IMR-90 (cell line): ENCODE data around the gene C9orf50. TPM values are rescaled to one million over a fixed set of nuclear protein-coding genes. Genes with fewer than 3 reads are reported as not detected.

ENCODE experiments used
- ATAC-seq: fragments of 200-7000 bp; cut with Tn5 transposase; 2 replicates; pipeline ENCODE4 v1.9.1; 2020; ENCODE audit warnings: low read depth, mild to moderate bottlenecking, moderate library complexity
- BruUV-seq: library from RNA; stranded (reverse); fragments of 400-500 nt; replicated peaks from 2 replicates; lab custom pipeline; 2021; lab: Mats Ljungman, UMichigan
- CTCF ChIA-PET: fragments of 300-600 bp; formaldehyde crosslinking; extraction: SDS; loops from one replicate; lab custom pipeline; 2021; ENCODE audit warnings: antibody characterized with exemption; lab: Yijun Ruan, JAX
- POLR2A ChIA-PET: fragments of 300-600 bp; sonication (Branson Sonifier 250); formaldehyde crosslinking; loops from one replicate; lab custom pipeline; 2022; ENCODE audit warnings: antibody characterized with exemption; ENCODE audit not compliant: unreplicated experiment; lab: Charles Lee
- DNase-seq: peaks from one replicate; pipeline ENCODE4 v3.0.0; 2013
- H2AFZ ChIP-seq: replicated peaks from 2 replicates; pipeline ENCODE3; 2013; ENCODE audit warnings: low read length, mild to moderate bottlenecking; ENCODE audit not compliant: poor library complexity
- H2AK5ac ChIP-seq: 2 replicates; pipeline ENCODE4 v1.6.1; 2013; ENCODE audit warnings: low read depth, low read length, inconsistent platforms
- H2AK9ac ChIP-seq: replicated peaks from 2 replicates; pipeline ENCODE3; 2013; ENCODE audit warnings: mild to moderate bottlenecking, low read depth, low read length, moderate library complexity; ENCODE audit not compliant: poor library complexity
- H2BK120ac ChIP-seq: 2 replicates; pipeline ENCODE4 v1.6.1; 2013; ENCODE audit warnings: low read depth, low read length, inconsistent platforms
- H2BK15ac ChIP-seq: 3 replicates; pipeline ENCODE4 v1.6.1; 2013; ENCODE audit warnings: low read depth, low read length, inconsistent platforms
- H2BK20ac ChIP-seq: 2 replicates; pipeline ENCODE4 v1.6.1; 2013; ENCODE audit warnings: low read depth, mild to moderate bottlenecking, inconsistent platforms, low read length, moderate library complexity
- H2BK5ac ChIP-seq: 2 replicates; pipeline ENCODE4 v1.6.1; 2013; ENCODE audit warnings: mild to moderate bottlenecking, low read depth, low read length, inconsistent platforms; ENCODE audit not compliant: poor library complexity, severe bottlenecking
- H3K14ac ChIP-seq: replicated peaks from 2 replicates; pipeline ENCODE4 v1.6.1; 2013; ENCODE audit warnings: low read depth, low read length, inconsistent platforms
- H3K18ac ChIP-seq: 2 replicates; pipeline ENCODE4 v1.6.1; 2013; ENCODE audit warnings: low read depth, low read length, control low read depth
- H3K23ac ChIP-seq: 2 replicates; pipeline ENCODE4 v1.6.1; 2013; ENCODE audit warnings: low read depth, low read length, inconsistent platforms
- H3K27ac ChIP-seq: 2 replicates; pipeline ENCODE4 v1.5.1; 2013; ENCODE audit warnings: mild to moderate bottlenecking, control low read depth, low read length; ENCODE audit not compliant: insufficient read depth
- H3K27me3 ChIP-seq: 2 replicates; pipeline ENCODE4 v1.6.1; 2013; ENCODE audit warnings: low read length; ENCODE audit not compliant: control insufficient read depth, insufficient read depth
- H3K36me3 ChIP-seq: 2 replicates; pipeline ENCODE4 v1.6.1; 2013; ENCODE audit warnings: low read length, mixed read lengths; ENCODE audit not compliant: control insufficient read depth, insufficient read depth
- H3K4ac ChIP-seq: 2 replicates; pipeline ENCODE4 v1.6.1; 2013; ENCODE audit warnings: low read depth, low read length, inconsistent platforms
- H3K4me1 ChIP-seq: 2 replicates; pipeline ENCODE4 v1.6.1; 2013; ENCODE audit warnings: low read length, mixed read lengths; ENCODE audit not compliant: control insufficient read depth, insufficient read depth
- H3K4me2 ChIP-seq: 2 replicates; pipeline ENCODE4 v1.6.1; 2013; ENCODE audit warnings: low read depth, mild to moderate bottlenecking, control low read depth, low read length, moderate library complexity
- H3K4me3 ChIP-seq: 2 replicates; pipeline ENCODE4 v1.5.1; 2013; ENCODE audit warnings: low read depth, mild to moderate bottlenecking, control low read depth, low read length, moderate library complexity; ENCODE audit not compliant: insufficient read depth
- H3K56ac ChIP-seq: 2 replicates; pipeline ENCODE4 v1.6.1; 2013; ENCODE audit warnings: low read length, inconsistent platforms; ENCODE audit not compliant: insufficient read depth; ENCODE audit errors: extremely low read depth
- H3K79me1 ChIP-seq, 2 experiments: 2 replicates each; pipeline ENCODE4 v1.6.1; 2013; ENCODE audit warnings: low read length in 2 of 2, inconsistent platforms in 1 of 2, low read depth in 1 of 2
- H3K9ac ChIP-seq: 2 replicates; pipeline ENCODE4 v1.6.1; 2013; ENCODE audit warnings: low read depth, low read length, control low read depth
- H3K9me1 ChIP-seq: 2 replicates; pipeline ENCODE4 v1.6.1; 2013; ENCODE audit warnings: low read length, inconsistent platforms; ENCODE audit not compliant: insufficient read depth
- H3K9me3 ChIP-seq: 2 replicates; pipeline ENCODE4 v1.6.1; 2013; ENCODE audit warnings: low read length; ENCODE audit not compliant: control insufficient read depth, insufficient read depth
- H4K20me1 ChIP-seq: 2 replicates; pipeline ENCODE4 v1.6.1; 2013; ENCODE audit warnings: low read length, inconsistent platforms; ENCODE audit not compliant: insufficient read depth
- H4K5ac ChIP-seq: 2 replicates; pipeline ENCODE4 v1.6.1; 2013; ENCODE audit warnings: mild to moderate bottlenecking, low read depth, low read length, control low read depth
- H4K8ac ChIP-seq, 2 experiments: 2 replicates each; pipeline ENCODE4 v1.6.1; 2013; ENCODE audit warnings: low read depth in 2 of 2, low read length in 2 of 2, control low read depth in 1 of 2, inconsistent platforms in 1 of 2
- H4K91ac ChIP-seq: 2 replicates; pipeline ENCODE4 v1.6.1; 2013; ENCODE audit warnings: low read depth, low read length, inconsistent platforms; ENCODE audit not compliant: insufficient read depth
- BHLHE40 ChIP-seq: fragments of 150-350 bp; IDR thresholded peaks from 2 replicates; pipeline ENCODE4 v1.6.1; 2016; ENCODE audit warnings: mild to moderate bottlenecking, low read depth, low read length
- CEBPB ChIP-seq: IDR thresholded peaks from 2 replicates; pipeline ENCODE4 v1.6.1; 2012; ENCODE audit warnings: low read depth, low read length, improper control_type of control experiment
- CHD1 ChIP-seq: IDR thresholded peaks from 2 replicates; pipeline ENCODE4 v1.6.1; 2012; ENCODE audit warnings: low read depth, low read length, improper control_type of control experiment
- FOS ChIP-seq: fragments of 150-350 bp; IDR thresholded peaks from 2 replicates; pipeline ENCODE4 v1.6.1; 2016; ENCODE audit warnings: low read depth, low read length
- MAFK ChIP-seq: IDR thresholded peaks from 2 replicates; pipeline ENCODE4 v1.6.1; 2012; ENCODE audit warnings: low read depth, low read length, improper control_type of control experiment
- MAZ ChIP-seq: IDR thresholded peaks from 2 replicates; pipeline ENCODE4 v1.6.1; 2012; ENCODE audit warnings: low read depth, mild to moderate bottlenecking, low read length, improper control_type of control experiment, moderate library complexity, borderline replicate concordance
- MXI1 ChIP-seq: IDR thresholded peaks from 2 replicates; pipeline ENCODE4 v1.6.1; 2012; ENCODE audit warnings: low read depth, mild to moderate bottlenecking, low read length, moderate library complexity, borderline replicate concordance
- NFE2L2 ChIP-seq: fragments of 150-350 bp; IDR thresholded peaks from 2 replicates; pipeline ENCODE4 v1.6.1; 2016; ENCODE audit warnings: low read depth, mild to moderate bottlenecking, low read length
- POLR2A ChIP-seq: IDR thresholded peaks from 2 replicates; pipeline ENCODE4 v1.6.1; 2012; ENCODE audit warnings: mild to moderate bottlenecking, low read depth, low read length
- RAD21 ChIP-seq: IDR thresholded peaks from 2 replicates; pipeline ENCODE4 v1.6.1; 2012; ENCODE audit warnings: low read length, improper control_type of control experiment
- RCOR1 ChIP-seq: IDR thresholded peaks from 2 replicates; pipeline ENCODE4 v1.6.1; 2012; ENCODE audit warnings: mild to moderate bottlenecking, low read length, improper control_type of control experiment; ENCODE audit not compliant: insufficient replicate concordance
- RFX5 ChIP-seq: IDR thresholded peaks from 2 replicates; pipeline ENCODE4 v1.8.0; 2012; ENCODE audit warnings: low read depth, mild to moderate bottlenecking, low read length, moderate library complexity
- SMC3 ChIP-seq: fragments of 150-350 bp; IDR thresholded peaks from 2 replicates; pipeline ENCODE4 v1.6.1; 2016; ENCODE audit warnings: low read depth, mild to moderate bottlenecking, antibody characterized with exemption, low read length, moderate library complexity
- WGBS, 2 experiments: methylation state at CpG; one replicate each; pipeline versions ENCODE4 v1.1.5 to v1.1.7; 2013; ENCODE audit warnings: missing lambda C conversion rate in 2 of 2; ENCODE audit not compliant: insufficient read length in 1 of 2; ENCODE audit errors: extremely low coverage in 2 of 2; 5-methylcytosine and 5-hydroxymethylcytosine counted together
- dilution Hi-C: fragments of 300-500 bp; cut with HindIII; formaldehyde crosslinking; loops from one replicate; pipeline ENCODE4 v1.14.3; 2018; ENCODE audit warnings: low sequenced_read_pairs; ENCODE audit not compliant: unreplicated experiment
- in situ Hi-C: fragments of 300-500 bp; cut with MboI; formaldehyde crosslinking; loops from 3 replicates; pipeline ENCODE4 v1.14.3; 2019; ENCODE audit warnings: low sequenced_read_pairs, inconsistent platforms, mixed read lengths
- intact Hi-C: fragments of 100-400 bp; cut with micrococcal nuclease; formaldehyde crosslinking; loops from 2 replicates; pipeline ENCODE4 v1.10.0; 2022
- polyA plus RNA-seq, 3 experiments: library from polyadenylated mRNA; depleted of rRNA; stranded (reverse); fragments of >200 nt; gene quantifications; 2 replicates each; pipeline ENCODE4 v1.2.3, GENCODE V29; 2012; ENCODE audit warnings: low replicate concordance in 1 of 3
- total RNA-seq: library from RNA; depleted of rRNA; stranded (reverse); fragments of >200 nt; gene quantifications from 2 replicates; pipeline ENCODE4 v1.2.3, GENCODE V29; 2012
- TF ChIP-seq, protein P1 (sequence below): fragments of 150-350 bp; IDR thresholded peaks from 2 replicates; pipeline ENCODE4 v1.6.1; 2017; ENCODE audit warnings: mild to moderate bottlenecking, antibody characterized with exemption, low read length, low read depth
- TF ChIP-seq, protein P2 (sequence below): fragments of 150-350 bp; IDR thresholded peaks from 2 replicates; pipeline ENCODE4 v1.6.1; 2016; ENCODE audit warnings: low read depth, mild to moderate bottlenecking, low read length, moderate library complexity, borderline replicate concordance
- TF ChIP-seq, protein P3 (sequence below): conservative IDR thresholded peaks from 2 replicates; pipeline ENCODE4 v1.5.1; 2012; ENCODE audit warnings: mild to moderate bottlenecking, low read depth, low read length, improper control_type of control experiment

Gene C9orf50
- total and polyA plus RNA-seq, 2 of the 4 experiments (the other 2 are of a cell fraction): 0.09 TPM; not detected in 1

- 84% methylated on average over 12 of the region's 13 CpGs; no CpG with 5 or more reads in 1 of the 2 experiments for WGBS, 2 experiments
- peaks cover 27% of the 10 kb centered on the region for H3K4me1 ChIP-seq
- no peak overlapping the region for H3K4me3 ChIP-seq
- H4K8ac ChIP-seq: no peak overlapping the region
- H2AK5ac ChIP-seq: no peak overlapping the region
- dilution Hi-C loops (no loop called here), in situ Hi-C loops (no loop called here), intact Hi-C loops (no loop called here)
- H2AFZ ChIP-seq: peak overlapping the region; percentile 55
- H4K5ac ChIP-seq: no peak overlapping the region
- no peak for ATAC-seq
- peaks cover 37% of the 10 kb centered on the region for H3K9me1 ChIP-seq
- ChIA-PET CTCF (no interaction called here), POLR2A (no interaction called here)
- no peak overlapping the region for H3K4ac ChIP-seq
- peaks cover 62% of the 10 kb centered on the region for H3K36me3 ChIP-seq
- no peaks in the 10 kb centered on the region for H3K27me3 ChIP-seq
- no peaks in the 10 kb centered on the region for H3K9me3 ChIP-seq
- no peak overlapping the region for H3K27ac ChIP-seq
- H2BK120ac ChIP-seq: no peak overlapping the region
- peaks cover 95% of the 10 kb centered on the region for H4K20me1 ChIP-seq
- no TSS peak for BruUV-seq
- peaks cover 19 to 87% of the 10 kb centered on the region in 2 experiments for H3K79me1 ChIP-seq
- no peak overlapping the region for H2BK15ac ChIP-seq
- DNase-seq: no peak
- H2BK5ac ChIP-seq: no peak overlapping the region
- H3K4me2 ChIP-seq: no peak overlapping the region
- H2AK9ac ChIP-seq: no peak overlapping the region
- no peak overlapping the region for H3K56ac ChIP-seq
- H3K9ac ChIP-seq: no peak overlapping the region
- no peak overlapping the region for H3K18ac ChIP-seq
- H4K91ac ChIP-seq: no peak overlapping the region
- H2BK20ac ChIP-seq: no peak overlapping the region
- no peak for TF ChIP-seq RAD21
- TF ChIP-seq, protein P1, sequence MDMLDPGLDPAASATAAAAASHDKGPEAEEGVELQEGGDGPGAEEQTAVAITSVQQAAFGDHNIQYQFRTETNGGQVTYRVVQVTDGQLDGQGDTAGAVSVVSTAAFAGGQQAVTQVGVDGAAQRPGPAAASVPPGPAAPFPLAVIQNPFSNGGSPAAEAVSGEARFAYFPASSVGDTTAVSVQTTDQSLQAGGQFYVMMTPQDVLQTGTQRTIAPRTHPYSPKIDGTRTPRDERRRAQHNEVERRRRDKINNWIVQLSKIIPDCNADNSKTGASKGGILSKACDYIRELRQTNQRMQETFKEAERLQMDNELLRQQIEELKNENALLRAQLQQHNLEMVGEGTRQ: no peak
- no peak for TF ChIP-seq SMC3
- TF ChIP-seq NFE2L2: no peak
- no peak for TF ChIP-seq RFX5
- no peak for TF ChIP-seq CEBPB
- no peak for TF ChIP-seq CHD1
- no peak for TF ChIP-seq BHLHE40
- TF ChIP-seq, protein P2, sequence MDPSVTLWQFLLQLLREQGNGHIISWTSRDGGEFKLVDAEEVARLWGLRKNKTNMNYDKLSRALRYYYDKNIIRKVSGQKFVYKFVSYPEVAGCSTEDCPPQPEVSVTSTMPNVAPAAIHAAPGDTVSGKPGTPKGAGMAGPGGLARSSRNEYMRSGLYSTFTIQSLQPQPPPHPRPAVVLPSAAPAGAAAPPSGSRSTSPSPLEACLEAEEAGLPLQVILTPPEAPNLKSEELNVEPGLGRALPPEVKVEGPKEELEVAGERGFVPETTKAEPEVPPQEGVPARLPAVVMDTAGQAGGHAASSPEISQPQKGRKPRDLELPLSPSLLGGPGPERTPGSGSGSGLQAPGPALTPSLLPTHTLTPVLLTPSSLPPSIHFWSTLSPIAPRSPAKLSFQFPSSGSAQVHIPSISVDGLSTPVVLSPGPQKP: no peak
- no peak for TF ChIP-seq MXI1
- TF ChIP-seq MAFK: no peak
- TF ChIP-seq FOS: no peak
- no peak for TF ChIP-seq RCOR1
- TF ChIP-seq MAZ: no peak
- TF ChIP-seq POLR2A: no peak; the same call in 1 of the 2 replicates
- TF ChIP-seq, protein P3, sequence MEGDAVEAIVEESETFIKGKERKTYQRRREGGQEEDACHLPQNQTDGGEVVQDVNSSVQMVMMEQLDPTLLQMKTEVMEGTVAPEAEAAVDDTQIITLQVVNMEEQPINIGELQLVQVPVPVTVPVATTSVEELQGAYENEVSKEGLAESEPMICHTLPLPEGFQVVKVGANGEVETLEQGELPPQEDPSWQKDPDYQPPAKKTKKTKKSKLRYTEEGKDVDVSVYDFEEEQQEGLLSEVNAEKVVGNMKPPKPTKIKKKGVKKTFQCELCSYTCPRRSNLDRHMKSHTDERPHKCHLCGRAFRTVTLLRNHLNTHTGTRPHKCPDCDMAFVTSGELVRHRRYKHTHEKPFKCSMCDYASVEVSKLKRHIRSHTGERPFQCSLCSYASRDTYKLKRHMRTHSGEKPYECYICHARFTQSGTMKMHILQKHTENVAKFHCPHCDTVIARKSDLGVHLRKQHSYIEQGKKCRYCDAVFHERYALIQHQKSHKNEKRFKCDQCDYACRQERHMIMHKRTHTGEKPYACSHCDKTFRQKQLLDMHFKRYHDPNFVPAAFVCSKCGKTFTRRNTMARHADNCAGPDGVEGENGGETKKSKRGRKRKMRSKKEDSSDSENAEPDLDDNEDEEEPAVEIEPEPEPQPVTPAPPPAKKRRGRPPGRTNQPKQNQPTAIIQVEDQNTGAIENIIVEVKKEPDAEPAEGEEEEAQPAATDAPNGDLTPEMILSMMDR: no peak
- no peak overlapping the region for H3K14ac ChIP-seq
- no peak overlapping the region for H3K23ac ChIP-seq
These were observed 12.9 kb upstream of the C9orf50 start for GRCh38 chr9:129633848-129634247.
